ENCODE results near the gene DOC2B. TPM values are rescaled to one million over a fixed set of nuclear protein-coding genes. Genes with fewer than 3 reads are reported as not detected.
A peak's percentile ranks its signal among the peaks of the same experiment; 100 is the strongest.
"Not testable (repeated sequence)": the region's sequence is repeated elsewhere in the genome, so short reads cannot be mapped to it uniquely, and the experiment has no call there.

Gene DOC2B
- total RNA-seq, 1 donor from 2014 or later = 3.4 TPM

- intact Hi-C loops (cut with DNase I) = no loop called here
- DNase-seq (no peak), ATAC-seq (ENCODE audit: poor library complexity) (no peak)
These were observed 33.5 kb upstream of the DOC2B start for GRCh38 chr17:214881-215331.

DNA sequence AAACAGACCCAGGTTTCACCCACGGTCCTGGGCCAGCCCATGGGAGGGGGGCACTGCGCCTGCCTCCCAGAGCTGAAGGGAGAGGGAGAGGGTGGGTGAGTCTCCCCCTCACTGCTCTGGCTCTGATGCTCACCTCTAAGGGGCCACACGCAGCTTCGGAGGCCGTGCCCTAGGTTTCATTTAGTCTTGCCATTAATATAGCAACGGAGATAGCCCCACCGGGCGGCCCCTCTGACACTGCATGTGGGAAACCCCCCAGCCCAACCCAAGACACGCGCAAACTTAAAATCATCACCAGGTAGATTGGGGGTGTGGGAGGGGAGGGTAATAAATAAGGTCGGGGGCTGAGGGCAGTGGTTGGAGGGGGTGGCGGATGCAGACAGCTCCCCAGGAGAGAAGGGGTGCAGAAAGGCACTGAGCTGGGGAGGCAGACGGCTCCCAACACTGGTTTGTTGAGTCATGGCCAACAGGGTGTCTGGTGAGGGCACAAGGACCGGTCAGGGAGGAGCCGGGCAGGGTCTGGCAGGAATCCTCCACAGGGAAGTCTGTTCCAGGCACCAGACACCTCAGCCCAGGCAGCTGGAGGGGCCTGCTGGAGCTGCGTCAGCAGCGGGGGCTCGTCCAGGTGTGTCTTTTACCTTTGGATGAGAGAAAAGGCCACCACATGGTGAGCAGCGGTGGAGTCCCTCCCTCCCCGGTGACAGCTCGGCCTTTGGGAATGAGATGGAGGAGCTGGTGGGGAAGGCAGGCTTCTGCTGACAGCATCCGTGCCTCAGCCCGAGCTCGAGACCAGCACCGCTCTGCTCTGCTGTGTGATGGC is 32.0 kb upstream of the DOC2B start:
- intact Hi-C loops (cut with DNase I) = no loop called here
- DNase-seq = no peak
- no peak for ATAC-seq (ENCODE audit: poor library complexity)

DNA sequence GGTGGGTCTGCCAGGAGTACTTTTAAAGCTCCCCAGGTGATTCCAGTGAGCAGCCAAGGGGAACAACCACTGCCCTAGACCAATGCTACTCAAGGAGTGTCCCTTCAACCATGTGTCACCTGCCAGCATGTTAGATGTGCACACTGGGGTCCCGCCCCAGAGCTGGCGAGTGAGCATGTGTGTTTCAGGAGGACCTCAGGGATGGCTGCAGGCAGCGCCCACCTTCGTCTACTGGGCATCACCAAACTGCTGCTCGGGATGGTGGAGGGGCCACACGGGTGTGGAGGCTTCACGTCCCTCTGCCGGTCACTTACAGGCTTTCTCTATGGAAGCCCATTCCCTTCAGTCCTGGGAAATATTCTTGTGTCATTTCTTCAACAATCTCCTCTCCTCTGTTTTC is 29.0 kb upstream of the DOC2B start:
- intact Hi-C loops (cut with DNase I) = no loop called here
- ATAC-seq (ENCODE audit: poor library complexity) = no peak
- DNase-seq = no peak

- intact Hi-C loops (cut with DNase I) = no loop called here
- no peak for DNase-seq
- ATAC-seq (ENCODE audit: poor library complexity) = no peak
These were observed 27.0 kb upstream of the DOC2B start for GRCh38 chr17:208429-208828.

DNA sequence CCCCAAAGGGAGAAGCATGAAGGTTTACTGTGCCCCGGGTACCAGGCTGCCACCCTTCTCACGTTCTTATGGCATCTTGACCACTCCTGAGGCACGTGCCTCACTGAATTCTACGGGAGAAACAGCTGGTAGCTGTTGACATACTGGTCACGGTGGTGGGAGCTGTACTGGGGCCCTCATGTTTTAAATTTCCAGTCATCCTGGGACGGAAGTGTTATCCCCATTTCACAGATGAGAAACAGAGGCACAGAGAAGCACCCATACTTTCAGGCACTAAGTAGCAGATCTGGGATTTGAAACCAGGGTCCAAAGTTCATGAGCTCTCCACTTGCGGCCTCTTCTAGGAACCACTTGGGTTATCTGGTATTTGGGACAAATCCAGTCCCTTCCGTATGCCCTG is 26.3 kb upstream of the DOC2B start:
- ATAC-seq (ENCODE audit: poor library complexity) = no peak
- intact Hi-C loops (cut with DNase I) = no loop called here
- no peak for DNase-seq

DNA sequence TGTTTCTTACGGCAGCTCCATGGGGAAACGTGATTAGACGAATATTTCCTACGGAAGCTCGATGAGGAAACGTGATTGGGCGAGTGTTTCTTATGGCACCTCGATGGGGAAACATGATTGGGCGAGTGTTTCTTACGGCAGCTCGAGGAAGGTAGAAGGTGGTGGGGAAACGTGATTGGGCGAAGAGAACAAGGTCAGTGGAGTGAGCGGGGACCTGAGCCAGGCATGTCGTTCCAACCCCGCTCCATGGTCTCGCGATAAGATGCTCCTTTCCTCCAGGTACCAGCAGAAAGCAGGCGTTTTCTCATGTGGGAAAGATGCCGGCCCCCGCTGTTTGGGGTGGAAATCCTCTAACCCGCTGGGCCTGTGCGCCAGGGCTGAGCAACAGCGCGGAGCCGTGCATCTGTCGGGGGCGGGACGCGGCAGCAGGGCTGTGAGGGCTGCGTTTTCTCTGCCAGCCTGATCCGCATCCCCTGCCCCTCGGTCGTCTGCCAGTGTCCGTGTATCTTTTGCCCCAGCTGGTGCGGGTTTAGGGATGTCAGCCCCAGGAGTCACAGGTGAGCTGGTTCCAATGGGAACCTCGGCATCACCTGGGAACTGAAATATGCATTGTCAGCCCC is 25.6 kb upstream of the DOC2B start:
- ATAC-seq (ENCODE audit: poor library complexity) (no peak), DNase-seq (no peak)
- intact Hi-C loops (cut with DNase I) = no loop called here

DNA sequence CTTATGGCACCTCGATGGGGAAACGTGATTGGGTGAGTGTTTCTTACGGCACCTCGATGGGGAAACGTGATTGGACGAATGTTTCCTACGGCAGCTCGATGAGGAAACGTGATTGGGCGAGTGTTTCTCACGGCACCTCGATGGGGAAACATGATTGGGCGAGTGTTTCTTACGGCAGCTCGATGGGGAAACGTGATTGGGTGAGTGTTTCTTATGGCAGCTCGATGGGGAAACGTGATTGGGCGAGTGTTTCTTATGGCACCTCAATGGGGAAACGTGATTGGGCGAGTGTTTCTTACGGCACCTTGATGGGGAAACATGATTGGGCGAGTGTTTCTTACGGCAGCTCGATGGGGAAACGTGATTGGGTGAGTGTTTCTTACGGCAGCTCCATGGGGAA is 25.0 kb upstream of the DOC2B start:
- DNase-seq; ATAC-seq (ENCODE audit: poor library complexity); intact Hi-C loops (cut with DNase I): not testable (repeated sequence)

DNA sequence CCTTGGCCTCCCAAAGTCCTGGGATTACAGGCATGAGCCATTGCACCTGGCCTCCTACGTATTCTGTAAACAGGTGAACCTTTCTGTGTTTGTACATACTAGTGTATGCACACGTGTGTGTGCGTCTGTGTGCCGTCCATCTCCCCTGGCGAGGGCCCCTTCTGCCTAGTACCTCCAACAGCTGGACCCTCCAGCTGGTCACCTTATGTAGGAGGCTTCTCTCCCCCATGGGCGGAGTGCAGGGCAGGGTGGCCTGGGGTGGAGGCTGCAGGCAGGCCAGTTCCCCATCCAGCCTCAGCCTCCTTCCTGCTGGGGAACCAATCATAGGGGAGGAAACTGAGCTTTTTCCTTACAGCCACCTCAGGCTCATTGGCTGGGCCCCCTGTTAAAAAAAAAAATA is 24.4 kb upstream of the DOC2B start:
- DNase-seq (no peak), ATAC-seq (ENCODE audit: poor library complexity) (no peak)
- intact Hi-C loops (cut with DNase I) = no loop called here

- DNase-seq = no peak
- no peak for ATAC-seq (ENCODE audit: poor library complexity)
- intact Hi-C loops (cut with DNase I) = no loop called here
These were observed 23.8 kb upstream of the DOC2B start for GRCh38 chr17:205148-205669.

DNA sequence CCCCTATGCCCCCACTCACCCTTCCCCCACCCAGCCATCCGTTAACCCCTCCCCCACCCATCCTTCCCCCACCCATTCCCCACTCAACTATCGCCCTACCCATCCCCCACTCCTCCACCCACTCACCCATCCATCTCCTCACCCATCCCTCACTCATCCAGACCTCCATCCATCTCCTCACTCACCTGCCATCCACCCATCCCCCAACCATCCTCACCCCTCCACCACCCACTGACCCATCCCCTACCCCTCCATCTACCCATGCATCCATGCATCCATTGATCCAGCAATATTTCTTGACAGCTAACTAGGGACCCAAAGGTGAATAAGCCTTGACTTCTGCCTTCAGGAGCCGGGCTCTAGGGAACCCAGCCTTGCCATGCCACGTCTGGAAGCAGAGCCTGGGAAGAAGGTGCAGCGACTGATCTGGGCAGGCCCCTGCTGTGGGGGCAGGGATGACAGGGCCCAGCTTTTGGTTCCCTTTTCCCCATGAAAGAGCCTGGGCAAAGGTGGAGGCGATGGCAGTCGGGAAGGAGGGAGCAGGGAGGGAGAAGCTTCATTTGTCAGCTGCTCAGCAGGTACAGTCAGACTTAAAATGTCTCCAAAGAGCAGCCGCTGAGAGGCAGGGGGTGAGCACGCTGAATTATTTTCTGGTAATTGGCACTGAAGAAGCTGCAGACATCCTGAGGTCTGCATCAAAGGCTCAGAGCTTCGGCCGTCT is 23.1 kb upstream of the DOC2B start:
- intact Hi-C loops (cut with DNase I) = no loop called here
- DNase-seq = no peak
- no peak for ATAC-seq (ENCODE audit: poor library complexity)

GRCh38 chr17:202501-202951 is 21.1 kb upstream of the DOC2B start:
- DNase-seq = no peak
- ATAC-seq (ENCODE audit: poor library complexity) = no peak
- intact Hi-C loops (cut with DNase I) = no loop called here

- DNase-seq; intact Hi-C loops (cut with DNase I); ATAC-seq (ENCODE audit: poor library complexity): not testable (repeated sequence)
These were observed 20.3 kb upstream of the DOC2B start for GRCh38 chr17:201736-202135.

DNA sequence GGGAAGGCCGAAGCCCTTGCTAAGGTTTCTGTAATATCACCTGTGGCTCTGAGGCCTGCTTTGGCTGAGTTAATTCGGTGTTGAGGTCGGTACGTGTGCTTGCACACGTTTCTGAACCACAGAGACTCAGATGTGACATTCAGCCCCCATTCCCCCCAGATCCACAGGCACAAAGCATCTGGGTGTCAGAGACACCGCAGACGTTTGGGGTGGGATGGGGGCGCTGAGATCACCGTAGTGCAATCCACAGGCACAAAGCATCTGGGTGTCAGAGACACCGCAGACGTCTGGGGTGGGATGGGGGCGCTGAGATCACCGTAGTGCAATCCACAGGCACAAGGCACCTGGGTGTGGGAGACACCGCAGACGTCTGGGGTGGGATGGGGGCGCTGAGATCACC is 19.8 kb upstream of the DOC2B start:
- intact Hi-C loops (cut with DNase I); DNase-seq; ATAC-seq (ENCODE audit: poor library complexity): not testable (repeated sequence)

GRCh38 chr17:200586-200985 is 19.1 kb upstream of the DOC2B start:
- intact Hi-C loops (cut with DNase I) = no loop called here
- DNase-seq = no peak
- ATAC-seq (ENCODE audit: poor library complexity) = peak; percentile 12

GRCh38 chr17:199806-200545 is 18.5 kb upstream of the DOC2B start:
- ATAC-seq (ENCODE audit: poor library complexity) (peak; percentile 42), DNase-seq (peak; percentile 31)
- intact Hi-C loops (cut with DNase I) = no loop called here

DNA sequence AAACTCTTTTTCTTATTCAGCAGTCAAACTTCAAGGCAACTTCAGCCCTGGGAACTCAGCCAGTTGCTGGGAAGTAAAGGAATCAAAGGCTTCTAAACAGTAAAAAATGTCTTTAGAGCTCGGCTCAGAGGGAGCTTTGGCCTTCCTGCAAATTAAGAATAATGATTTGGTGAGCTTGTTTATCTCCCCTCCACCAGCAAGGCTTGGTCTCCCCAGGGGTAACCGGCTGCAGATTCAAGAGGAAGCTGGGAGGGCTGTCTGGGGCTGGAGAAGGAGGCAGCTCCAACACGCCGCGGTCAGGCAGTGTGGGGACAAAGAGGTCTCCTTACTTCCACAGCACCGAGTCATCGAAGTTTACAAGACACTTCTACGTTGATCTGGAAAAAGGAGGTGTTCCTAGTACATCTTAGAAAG is 17.7 kb upstream of the DOC2B start:
- ATAC-seq (ENCODE audit: poor library complexity) (no peak), DNase-seq (peak; percentile 38)
- intact Hi-C loops (cut with DNase I) = no loop called here

DNA sequence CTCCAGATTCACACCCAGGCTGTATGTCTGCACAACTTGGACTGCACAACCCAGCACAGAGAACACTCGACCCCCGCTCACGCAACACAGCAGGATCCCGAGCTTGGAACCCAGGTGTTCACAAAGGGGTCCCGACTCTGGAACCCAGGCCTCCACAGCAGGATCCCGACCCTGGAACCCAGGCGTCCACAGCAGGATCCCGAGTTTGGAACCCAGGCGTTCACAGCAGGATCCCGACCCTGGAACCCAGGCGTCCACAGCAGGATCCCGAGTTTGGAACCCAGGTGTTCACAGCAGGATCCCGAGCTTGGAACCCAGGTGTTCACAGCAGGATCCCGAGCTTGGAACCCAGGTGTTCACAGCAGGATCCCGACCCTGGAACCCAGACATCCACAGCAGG is 16.8 kb upstream of the DOC2B start:
- ATAC-seq (ENCODE audit: poor library complexity); intact Hi-C loops (cut with DNase I): not testable (repeated sequence)
- peak; percentile 23 for DNase-seq

- ATAC-seq (ENCODE audit: poor library complexity) (no peak), DNase-seq (peak; percentile 5)
- intact Hi-C loops (cut with DNase I) = no loop called here
These were observed 15.9 kb upstream of the DOC2B start for GRCh38 chr17:197352-197751.

Data from Right ventricle myocardium superior (tissue), 1 donor.